ENCODE measurements around the gene MYO9A. TPM values are rescaled to one million over a fixed set of nuclear protein-coding genes. Genes with fewer than 3 reads are reported as not detected.

MYO9A gene
- total RNA-seq, 1 experiment from 2014 or later = 21.4 TPM

DNA sequence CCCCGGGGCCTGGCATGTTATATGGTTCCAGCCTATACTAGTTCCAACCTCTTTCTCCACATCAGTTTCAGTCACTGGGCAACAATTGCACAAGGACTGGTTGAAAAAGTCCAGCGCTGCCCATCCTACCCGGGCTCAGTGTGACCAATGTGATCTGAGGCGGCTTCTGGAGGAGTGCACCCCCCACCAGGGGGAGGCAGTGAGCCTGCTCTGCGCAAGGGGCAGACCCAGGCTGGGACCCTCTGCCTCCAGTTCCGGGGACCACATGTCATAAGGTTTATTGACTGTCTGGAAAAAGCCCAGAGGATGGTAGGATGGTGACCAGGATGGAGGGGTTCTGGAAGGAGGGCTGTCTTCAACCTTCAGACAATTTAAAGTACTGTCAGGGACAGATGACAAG, 333.2 kb downstream of the MYO9A start:
- no peak overlapping the region for H3K4me3 Mint-ChIP-seq
- Histone ChIP-seq H2BK5ac (ENCODE audit: insufficient read length, low read length) (no peak overlapping the region), H3K14ac (ENCODE audit: insufficient read depth, low read length) (no peak overlapping the region), H2AFZ (ENCODE audit: low read length) (no peak overlapping the region), H2BK15ac (ENCODE audit: low read depth, low read length) (no peak overlapping the region), H3K9ac (ENCODE audit: extremely low read depth, insufficient read length, low read length) (no peak overlapping the region), H4K5ac (ENCODE audit: insufficient read length, low read depth, low read length) (no peak overlapping the region), H3K18ac (ENCODE audit: insufficient read length, low read depth, low read length) (no peak overlapping the region), H3K79me1 (ENCODE audit: insufficient read depth, low read depth, low read length, poor library complexity, severe bottlenecking) (no peaks in the 10 kb centered on the region), H3K23ac (ENCODE audit: insufficient read length, low read depth, low read length) (no peak overlapping the region), H3K9me3 (ENCODE audit: control insufficient read depth, low read depth, low read length) (no peaks in the 10 kb centered on the region), H3K27me3 (ENCODE audit: insufficient read depth, low read length) (no peaks in the 10 kb centered on the region), H3K4me1 (ENCODE audit: insufficient read depth, low read length) (no peaks in the 10 kb centered on the region; the same call in 1 of the 2 replicates), H3K56ac (ENCODE audit: insufficient read length, low read depth, low read length) (no peak overlapping the region), H4K91ac (ENCODE audit: insufficient read length, low read depth, low read length) (no peak overlapping the region), H4K20me1 (ENCODE audit: control insufficient read depth, insufficient read depth, insufficient read length) (no peaks in the 10 kb centered on the region), H3K4ac (ENCODE audit: low read depth, low read length) (no peak overlapping the region), H3T11ph (ENCODE audit: low read length) (no peak overlapping the region), H3K4me2 (ENCODE audit: insufficient read depth, insufficient read length, low read length) (no peak overlapping the region), H3K79me2 (ENCODE audit: insufficient read depth, low read length) (no peaks in the 10 kb centered on the region; the same call in 1 of the 2 replicates), H2BK20ac (ENCODE audit: low read depth, low read length, poor library complexity, severe bottlenecking) (no peak overlapping the region), H2BK120ac (ENCODE audit: low read depth, low read length, poor library complexity, severe bottlenecking) (no peak overlapping the region), H3K27ac (ENCODE audit: insufficient read length, low read depth, low read length) (no peak overlapping the region), H4K8ac (replicated peaks; ENCODE audit: insufficient read length, low read depth, low read length) (no peak overlapping the region), H2BK12ac (ENCODE audit: insufficient read length, low read depth, low read length) (no peak overlapping the region), H3K23me2 (ENCODE audit: insufficient read length, low read depth, low read length, poor library complexity, severe bottlenecking) (no peaks in the 10 kb centered on the region), H2AK5ac (ENCODE audit: insufficient read length, low read length) (no peak overlapping the region)
- no peak overlapping the region for H3K27ac Mint-ChIP-seq
- peaks cover 3% of the 10 kb centered on the region for H3K27me3 Mint-ChIP-seq (ENCODE audit: low read depth)
- H3K36me3 Mint-ChIP-seq (ENCODE audit: insufficient read depth in 1 of 3, low read depth in 3 of 3) = no peaks in the 10 kb centered on the region; a peak in 1 of 7 replicates
- H3K4me1 Mint-ChIP-seq = peaks cover 9% of the 10 kb centered on the region in 2 experiments
- TF ChIP-seq, protein P1, sequence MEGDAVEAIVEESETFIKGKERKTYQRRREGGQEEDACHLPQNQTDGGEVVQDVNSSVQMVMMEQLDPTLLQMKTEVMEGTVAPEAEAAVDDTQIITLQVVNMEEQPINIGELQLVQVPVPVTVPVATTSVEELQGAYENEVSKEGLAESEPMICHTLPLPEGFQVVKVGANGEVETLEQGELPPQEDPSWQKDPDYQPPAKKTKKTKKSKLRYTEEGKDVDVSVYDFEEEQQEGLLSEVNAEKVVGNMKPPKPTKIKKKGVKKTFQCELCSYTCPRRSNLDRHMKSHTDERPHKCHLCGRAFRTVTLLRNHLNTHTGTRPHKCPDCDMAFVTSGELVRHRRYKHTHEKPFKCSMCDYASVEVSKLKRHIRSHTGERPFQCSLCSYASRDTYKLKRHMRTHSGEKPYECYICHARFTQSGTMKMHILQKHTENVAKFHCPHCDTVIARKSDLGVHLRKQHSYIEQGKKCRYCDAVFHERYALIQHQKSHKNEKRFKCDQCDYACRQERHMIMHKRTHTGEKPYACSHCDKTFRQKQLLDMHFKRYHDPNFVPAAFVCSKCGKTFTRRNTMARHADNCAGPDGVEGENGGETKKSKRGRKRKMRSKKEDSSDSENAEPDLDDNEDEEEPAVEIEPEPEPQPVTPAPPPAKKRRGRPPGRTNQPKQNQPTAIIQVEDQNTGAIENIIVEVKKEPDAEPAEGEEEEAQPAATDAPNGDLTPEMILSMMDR (conservative IDR thresholded peaks at IDR 0.05) = peak; percentile 76
- WGBS (ENCODE audit: extremely low coverage, insufficient read length, low lambda C conversion rate) = no CpG with 5 or more reads among the region's 6 CpGs
- no peaks in the 10 kb centered on the region for H3K9me3 Mint-ChIP-seq
- no peak for DNase-seq
